OCI-LY1 (cell line): Measurements from ENCODE around the gene RPL13.

ENCODE experiments used
- H2AFZ ChIP-seq: fragments of 200-600 bp; sonication (generic), shearing (Covaris generic); 2 replicates; pipeline ENCODE4 v1.6.0; 2014; ENCODE audit warnings: antibody characterized with exemption, mild to moderate bottlenecking, low read length
- H3F3A ChIP-seq: fragments of 200-600 bp; sonication (generic), shearing (Covaris generic); 2 replicates; pipeline ENCODE4 v1.6.0; 2014; ENCODE audit warnings: mild to moderate bottlenecking, antibody characterized with exemption, low read length, moderate library complexity; ENCODE audit not compliant: insufficient read depth
- H3K27ac ChIP-seq: fragments of 200-600 bp; sonication (generic); 2 replicates; pipeline ENCODE4 v1.5.1; 2014; ENCODE audit warnings: low read length, mixed run types, mild to moderate bottlenecking, low read depth; ENCODE audit not compliant: poor library complexity, severe bottlenecking
- H3K27me3 ChIP-seq: fragments of 200-600 bp; sonication (generic); 2 replicates; pipeline ENCODE4 v1.6.0; 2014; ENCODE audit warnings: antibody characterized with exemption, mild to moderate bottlenecking, low read length, moderate library complexity; ENCODE audit not compliant: insufficient read depth
- H3K36me3 ChIP-seq: fragments of 200-600 bp; sonication (generic); 2 replicates; pipeline ENCODE4 v1.6.1; 2014; ENCODE audit warnings: mild to moderate bottlenecking, antibody characterized with exemption, low read length, moderate library complexity, mixed read lengths; ENCODE audit not compliant: insufficient read depth
- H3K4me1 ChIP-seq: fragments of 200-600 bp; sonication (generic); 2 replicates; pipeline ENCODE4 v1.5.1; 2014; ENCODE audit warnings: mild to moderate bottlenecking, low read length, moderate library complexity; ENCODE audit not compliant: insufficient read depth, severe bottlenecking
- H3K4me2 ChIP-seq: fragments of 200-600 bp; sonication (generic), shearing (Covaris generic); 2 replicates; pipeline ENCODE4 v1.6.1; 2014; ENCODE audit warnings: low read length
- H3K4me3 ChIP-seq: fragments of 200-600 bp; sonication (generic); 2 replicates; pipeline ENCODE4 v1.5.1; 2014; ENCODE audit warnings: low read length, low read depth, mild to moderate bottlenecking, mixed read lengths; ENCODE audit not compliant: poor library complexity, severe bottlenecking
- H3K79me2 ChIP-seq: fragments of 200-600 bp; shearing (Covaris generic); 2 replicates; pipeline ENCODE4 v1.6.1; 2016; ENCODE audit warnings: mixed run types, low read length, mixed read lengths; ENCODE audit not compliant: insufficient read depth
- H3K9ac ChIP-seq: fragments of 200-600 bp; sonication (generic), shearing (Covaris generic); 2 replicates; pipeline ENCODE4 v1.6.1; 2014; ENCODE audit warnings: mild to moderate bottlenecking, low read length, mixed read lengths
- H3K9me2 ChIP-seq: fragments of 200-600 bp; sonication (generic), shearing (Covaris generic); 2 replicates; pipeline ENCODE4 v1.6.1; 2014; ENCODE audit warnings: low read depth, mild to moderate bottlenecking, low read length, mixed read lengths
- H3K9me3 ChIP-seq: fragments of 200-600 bp; shearing (Covaris generic); 2 replicates; pipeline ENCODE4 v1.6.1; 2014; ENCODE audit warnings: low read length, mixed read lengths
- H4K20me1 ChIP-seq: fragments of 200-600 bp; sonication (generic), shearing (Covaris generic); 2 replicates; pipeline ENCODE4 v1.6.0; 2016; ENCODE audit warnings: mild to moderate bottlenecking, low read length; ENCODE audit not compliant: insufficient read depth
- EZH2 ChIP-seq: fragments of 200-600 bp; sonication (generic), shearing (Covaris generic); IDR thresholded peaks from 2 replicates; pipeline ENCODE4 v1.8.0; 2017; ENCODE audit warnings: borderline replicate concordance, mixed run types, mild to moderate bottlenecking, antibody characterized with exemption, low read length, moderate library complexity, mixed read lengths
- TF ChIP-seq, protein P1 (sequence below): fragments of 200-600 bp; sonication (generic), shearing (Covaris generic); IDR thresholded peaks from 2 replicates; pipeline ENCODE4 v1.5.1; 2017; ENCODE audit warnings: mild to moderate bottlenecking, antibody characterized with exemption, low read length, moderate library complexity, mixed read lengths

The RPL13 gene

DNA sequence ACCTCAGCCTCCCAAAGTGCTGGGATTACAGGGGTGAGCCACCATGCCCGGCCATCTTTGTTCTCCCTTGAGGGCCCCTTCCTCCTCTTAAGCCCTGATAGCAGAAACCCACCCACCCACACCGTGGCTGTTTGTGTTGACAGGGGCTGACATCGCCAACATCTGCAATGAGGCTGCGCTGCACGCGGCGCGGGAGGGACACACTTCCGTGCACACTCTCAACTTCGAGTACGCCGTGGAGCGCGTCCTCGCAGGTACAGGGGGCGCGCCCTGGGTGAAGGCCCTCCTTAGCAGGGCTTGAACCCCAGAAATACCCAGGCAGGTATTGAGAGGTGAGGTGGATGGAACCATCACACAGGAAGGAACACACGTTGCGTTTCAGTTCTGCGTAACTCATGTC is 12.6 kb upstream of the RPL13 start:
- Histone ChIP-seq H3F3A (no peaks in the 10 kb centered on the region), H3K27me3 (no peaks in the 10 kb centered on the region), H3K36me3 (peaks cover 75% of the 10 kb centered on the region), H3K9ac (no peak overlapping the region), H3K4me3 (no peak overlapping the region), H3K9me2 (no peaks in the 10 kb centered on the region), H2AFZ (no peak overlapping the region), H3K4me1 (peaks cover 14% of the 10 kb centered on the region), H3K4me2 (no peak overlapping the region), H3K9me3 (no peaks in the 10 kb centered on the region), H4K20me1 (no peaks in the 10 kb centered on the region), H3K27ac (no peak overlapping the region), H3K79me2 (no peaks in the 10 kb centered on the region)
- TF ChIP-seq, protein P1, sequence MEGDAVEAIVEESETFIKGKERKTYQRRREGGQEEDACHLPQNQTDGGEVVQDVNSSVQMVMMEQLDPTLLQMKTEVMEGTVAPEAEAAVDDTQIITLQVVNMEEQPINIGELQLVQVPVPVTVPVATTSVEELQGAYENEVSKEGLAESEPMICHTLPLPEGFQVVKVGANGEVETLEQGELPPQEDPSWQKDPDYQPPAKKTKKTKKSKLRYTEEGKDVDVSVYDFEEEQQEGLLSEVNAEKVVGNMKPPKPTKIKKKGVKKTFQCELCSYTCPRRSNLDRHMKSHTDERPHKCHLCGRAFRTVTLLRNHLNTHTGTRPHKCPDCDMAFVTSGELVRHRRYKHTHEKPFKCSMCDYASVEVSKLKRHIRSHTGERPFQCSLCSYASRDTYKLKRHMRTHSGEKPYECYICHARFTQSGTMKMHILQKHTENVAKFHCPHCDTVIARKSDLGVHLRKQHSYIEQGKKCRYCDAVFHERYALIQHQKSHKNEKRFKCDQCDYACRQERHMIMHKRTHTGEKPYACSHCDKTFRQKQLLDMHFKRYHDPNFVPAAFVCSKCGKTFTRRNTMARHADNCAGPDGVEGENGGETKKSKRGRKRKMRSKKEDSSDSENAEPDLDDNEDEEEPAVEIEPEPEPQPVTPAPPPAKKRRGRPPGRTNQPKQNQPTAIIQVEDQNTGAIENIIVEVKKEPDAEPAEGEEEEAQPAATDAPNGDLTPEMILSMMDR, result no peak
- TF ChIP-seq EZH2, result no peak

DNA sequence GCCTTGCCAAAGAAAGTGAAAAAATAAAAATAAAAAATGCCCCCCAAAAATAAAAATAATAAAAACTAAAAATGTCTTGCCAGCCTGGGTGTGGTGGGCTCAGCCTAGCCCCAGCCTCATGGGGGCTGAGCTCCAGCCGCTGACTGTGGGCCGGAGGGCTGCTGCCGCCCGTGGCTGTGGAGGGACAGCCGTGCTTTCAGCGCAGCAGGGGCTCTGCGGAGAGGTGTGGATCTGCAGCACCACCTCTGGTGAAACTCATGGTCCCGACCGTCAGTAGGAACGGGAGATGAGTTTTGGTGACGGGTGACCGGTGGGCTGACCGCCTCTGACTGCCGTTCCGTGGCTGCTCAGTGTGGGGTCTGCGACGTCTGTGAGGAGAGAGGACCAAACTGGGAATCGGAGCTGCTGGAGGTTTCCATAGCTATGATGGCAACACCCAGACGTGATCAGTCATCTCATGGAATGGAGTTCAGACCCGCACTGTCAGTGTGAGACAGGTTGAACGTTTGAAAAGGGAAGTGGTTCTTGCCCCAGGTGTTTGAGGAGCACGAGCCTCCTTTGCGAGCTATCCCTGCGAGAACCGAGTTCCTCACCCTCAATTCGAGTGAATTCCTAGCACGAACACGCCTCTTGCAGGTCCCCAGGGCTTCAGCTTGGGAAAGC is 12.0 kb upstream of the RPL13 start:
- peaks cover 81% of the 10 kb centered on the region for H3K36me3 ChIP-seq
- peak overlapping the region; percentile 37; the same call in 1 of the 2 replicates for H3K4me2 ChIP-seq
- peaks cover 14% of the 10 kb centered on the region for H3K4me1 ChIP-seq
- H3K79me2 ChIP-seq, result no peaks in the 10 kb centered on the region
- H3K4me3 ChIP-seq, result no peak overlapping the region
- no peaks in the 10 kb centered on the region for H3K9me3 ChIP-seq
- H2AFZ ChIP-seq, result no peak overlapping the region
- TF ChIP-seq, protein P1, result no peak
- TF ChIP-seq EZH2, result no peak
- peak overlapping the region; percentile 86 for H3K27ac ChIP-seq
- H3F3A ChIP-seq, result no peaks in the 10 kb centered on the region
- H3K9me2 ChIP-seq, result no peaks in the 10 kb centered on the region
- no peaks in the 10 kb centered on the region for H3K27me3 ChIP-seq
- peak overlapping the region; percentile 36; the same call in 1 of the 2 replicates for H3K9ac ChIP-seq
- H4K20me1 ChIP-seq, result no peaks in the 10 kb centered on the region

DNA sequence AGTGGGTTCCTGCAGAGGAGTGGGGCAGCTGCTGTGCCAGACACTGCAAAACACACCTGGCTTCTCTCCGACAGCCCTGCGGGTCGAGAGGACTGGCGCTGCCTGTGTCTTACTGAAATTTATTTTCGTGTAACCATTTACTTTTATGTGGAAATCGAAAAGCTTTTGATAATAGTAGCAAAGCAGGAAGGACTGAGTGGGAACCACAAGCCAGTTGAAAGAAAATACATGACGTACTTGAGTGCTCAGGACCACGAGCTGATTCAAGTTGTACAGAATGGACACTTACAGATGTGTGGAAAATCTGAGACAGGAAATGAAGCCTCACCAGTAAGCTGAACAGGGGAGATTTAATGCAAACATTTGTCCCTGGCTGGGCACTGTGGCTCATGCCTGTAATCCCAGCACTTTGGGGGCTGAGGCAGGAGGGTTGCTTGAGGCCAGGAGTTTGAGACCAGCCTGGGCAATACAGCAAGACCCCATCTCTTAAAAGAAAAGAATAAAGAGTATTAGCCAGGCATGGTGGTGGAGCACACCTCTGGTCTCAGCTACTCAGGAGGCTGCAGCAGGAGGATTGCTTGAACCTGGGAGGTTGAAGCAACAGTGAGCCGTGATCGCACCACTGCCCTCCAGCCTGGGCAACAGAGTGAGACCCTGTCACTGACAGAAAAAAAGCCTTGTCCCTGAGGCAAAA is 11.3 kb upstream of the RPL13 start:
- H3K4me1 ChIP-seq, result peaks cover 14% of the 10 kb centered on the region
- peak overlapping the region; percentile 37; the same call in 1 of the 2 replicates for H3K4me2 ChIP-seq
- no peaks in the 10 kb centered on the region for H4K20me1 ChIP-seq
- no peaks in the 10 kb centered on the region for H3K9me2 ChIP-seq
- peaks cover 82% of the 10 kb centered on the region for H3K36me3 ChIP-seq
- no peaks in the 10 kb centered on the region for H3F3A ChIP-seq
- no peaks in the 10 kb centered on the region for H3K79me2 ChIP-seq
- no peak overlapping the region for H3K4me3 ChIP-seq
- H3K9ac ChIP-seq, result peak overlapping the region; percentile 36; the same call in 1 of the 2 replicates
- no peak for TF ChIP-seq EZH2
- TF ChIP-seq, protein P1, result no peak
- H3K27ac ChIP-seq, result peak overlapping the region; percentile 86
- no peaks in the 10 kb centered on the region for H3K9me3 ChIP-seq
- H2AFZ ChIP-seq, result no peak overlapping the region
- H3K27me3 ChIP-seq, result no peaks in the 10 kb centered on the region
